T-helper 1 cell (primary cell): ENCODE measurements around the gene KRTAP4-12.
"Not testable (repeated sequence)": the region's sequence is repeated elsewhere in the genome, so short reads cannot be mapped to it uniquely, and the experiment has no call there.

Experiments
- DNase-seq, 5 donors: peaks; one replicate each; pipeline ENCODE4 v3.0.0-alpha.2; 2012 to 2020
- total RNA-seq, 4 donors: gene quantifications; one replicate each; lab custom pipeline; 2026; lab: John Stamatoyannopoulos, UW

KRTAP4-12 gene
- total RNA-seq, result 0 reads per million in 4 donors

GRCh38 chr17:41123991-41124371, at the start of gene KRTAP4-12:
TSS of gene KRTAP4-12 (minus strand) at chr17:41124182. CDS start at chr17:41124122, 60 bp downstream.
- not testable (repeated sequence) for DNase-seq

GRCh38 chr17:41171886-41172285, 47.9 kb upstream of the KRTAP4-12 start:
- DNase-seq, result no peak

GRCh38 chr17:41168121-41168520, 44.1 kb upstream of the KRTAP4-12 start, which contains the start of gene KRTAP4-3:
TSS of gene KRTAP4-3 (minus strand) at chr17:41168221. CDS start at chr17:41168172, 49 bp downstream.
- DNase-seq, result no peak

GRCh38 chr17:41167561-41167960, 43.6 kb upstream of the KRTAP4-12 start:
- DNase-seq, result no peak

GRCh38 chr17:41163828-41164227, 39.8 kb upstream of the KRTAP4-12 start:
- no peak for DNase-seq

- no peak for DNase-seq
Measured at GRCh38 chr17:41160648-41161047, 36.7 kb upstream of the KRTAP4-12 start, which contains the start of gene KRTAP4-4. TSS of gene KRTAP4-4 (minus strand) at chr17:41160748. CDS start at chr17:41160691, 57 bp downstream.

- DNase-seq, result not testable (repeated sequence)
Measured at GRCh38 chr17:41160190-41160589, 36.2 kb upstream of the KRTAP4-12 start.

- DNase-seq, result no peak
Measured at GRCh38 chr17:41153856-41154255, 29.9 kb upstream of the KRTAP4-12 start.

- DNase-seq, result no peak
Measured at GRCh38 chr17:41151525-41151924, 27.5 kb upstream of the KRTAP4-12 start.

- DNase-seq, result no peak
Measured at GRCh38 chr17:41150026-41150425, 26.0 kb upstream of the KRTAP4-12 start.

- no peak for DNase-seq
Measured at GRCh38 chr17:41149652-41149985, 25.6 kb upstream of the KRTAP4-12 start, which contains the start of gene KRTAP4-5. TSS of gene KRTAP4-5 (minus strand) at chr17:41149825. CDS start at chr17:41149767, 58 bp downstream.

GRCh38 chr17:41148971-41149651, 25.1 kb upstream of the KRTAP4-12 start:
- not testable (repeated sequence) for DNase-seq

GRCh38 chr17:41147531-41148204, 23.7 kb upstream of the KRTAP4-12 start:
- no peak for DNase-seq

- DNase-seq, result no peak
Measured at GRCh38 chr17:41145261-41145660, 21.3 kb upstream of the KRTAP4-12 start.

- DNase-seq, result no peak
Measured at GRCh38 chr17:41144846-41145245, 20.9 kb upstream of the KRTAP4-12 start.

- DNase-seq, result no peak
Measured at GRCh38 chr17:41141361-41141760, 17.4 kb upstream of the KRTAP4-12 start.

GRCh38 chr17:41140360-41141131, 16.6 kb upstream of the KRTAP4-12 start, which contains the start of gene KRTAP4-6:
TSS of gene KRTAP4-6 (minus strand) at chr17:41140544. CDS start at chr17:41140487, 57 bp downstream.
- no peak for DNase-seq

GRCh38 chr17:41139865-41140264, 15.9 kb upstream of the KRTAP4-12 start:
- DNase-seq, result not testable (repeated sequence)

- DNase-seq, result no peak
Measured at GRCh38 chr17:41133880-41134735, 10.1 kb upstream of the KRTAP4-12 start.

GRCh38 chr17:41131979-41132378, 8.0 kb upstream of the KRTAP4-12 start:
- DNase-seq, result no peak

- DNase-seq, result no peak
Measured at GRCh38 chr17:41127371-41127770, 3.4 kb upstream of the KRTAP4-12 start.

- DNase-seq, result no peak
Measured at GRCh38 chr17:41126412-41126811, 2.4 kb upstream of the KRTAP4-12 start.
